SK-N-DZ (cell line): ENCODE results near the gene CCNH.

ENCODE experiments used
- DNase-seq: peaks from one replicate; pipeline ENCODE4 v3.0.0-alpha.2; 2015; ENCODE audit warnings: low spot score

CCNH gene

GRCh38 chr5:87403899-87404298 is 8.8 kb downstream of the CCNH start:
- DNase-seq: no peak

- no peak for DNase-seq
Measured at GRCh38 chr5:87403409-87403808, 9.3 kb downstream of the CCNH start.

GRCh38 chr5:87401626-87402025 is 11.1 kb downstream of the CCNH start:
- no peak for DNase-seq

- DNase-seq: peak; percentile 29
Measured at GRCh38 chr5:87400305-87400899, 12.3 kb downstream of the CCNH start.

GRCh38 chr5:87399720-87400119 is 13.0 kb downstream of the CCNH start:
- DNase-seq: no peak

GRCh38 chr5:87398981-87399614 is 13.6 kb downstream of the CCNH start:
- no peak for DNase-seq

GRCh38 chr5:87394411-87395165 is 18.1 kb downstream of the CCNH start:
- no peak for DNase-seq

GRCh38 chr5:87393331-87393730 is 19.4 kb downstream of the CCNH start:
- no peak for DNase-seq

GRCh38 chr5:87392801-87393200 is 19.9 kb downstream of the CCNH start:
- no peak for DNase-seq

GRCh38 chr5:87392170-87392569 is 20.6 kb downstream of the CCNH start:
- DNase-seq: no peak

- DNase-seq: no peak
Measured at GRCh38 chr5:87390576-87391199, 22.0 kb downstream of the CCNH start.

- DNase-seq: no peak
Measured at GRCh38 chr5:87390075-87390474, 22.7 kb downstream of the CCNH start.

- no peak for DNase-seq
Measured at GRCh38 chr5:87389296-87390034, 23.3 kb downstream of the CCNH start.

- no peak for DNase-seq
Measured at GRCh38 chr5:87388129-87388528, 24.6 kb downstream of the CCNH start.

GRCh38 chr5:87385802-87386201 is 26.9 kb downstream of the CCNH start:
- DNase-seq: no peak

- no peak for DNase-seq
Measured at GRCh38 chr5:87383216-87383615, 29.5 kb downstream of the CCNH start.

- DNase-seq: no peak
Measured at GRCh38 chr5:87382224-87382623, 30.5 kb downstream of the CCNH start.

GRCh38 chr5:87372705-87373104 is 40.0 kb downstream of the CCNH start:
- DNase-seq: no peak

- DNase-seq: no peak
Measured at GRCh38 chr5:87369431-87369830, 43.3 kb downstream of the CCNH start.

GRCh38 chr5:87368601-87369000 is 44.1 kb downstream of the CCNH start:
- DNase-seq: no peak

- no peak for DNase-seq
Measured at GRCh38 chr5:87367243-87367642, 45.5 kb downstream of the CCNH start.
